Muscle layer of colon (tissue), 2 donors: ENCODE results near the gene ZNF79.

Source experiments
- H3K27ac ChIP-seq: one replicate; pipeline ENCODE4 v1.7.0; 2013; ENCODE audit warnings: low read depth, mild to moderate bottlenecking, low read length, moderate library complexity
- H3K27me3 ChIP-seq, 2 donors: one replicate each; pipeline ENCODE4 v1.7.0; 2013; ENCODE audit warnings: low read length in 2 of 2, mild to moderate bottlenecking in 2 of 2; ENCODE audit not compliant: insufficient read depth in 2 of 2, control insufficient read depth in 1 of 2
- H3K36me3 ChIP-seq: one replicate; pipeline ENCODE4 v1.7.0; 2013; ENCODE audit warnings: mild to moderate bottlenecking, low read length; ENCODE audit not compliant: insufficient read depth
- H3K4me1 ChIP-seq: one replicate; pipeline ENCODE4 v1.7.0; 2013; ENCODE audit warnings: mild to moderate bottlenecking, low read length; ENCODE audit not compliant: insufficient read depth
- H3K4me3 ChIP-seq, 2 donors: one replicate each; pipeline ENCODE4 v1.7.0; 2013; ENCODE audit warnings: low read length in 2 of 2, low read depth in 1 of 2, mild to moderate bottlenecking in 1 of 2, moderate library complexity in 1 of 2
- H3K9ac ChIP-seq: one replicate; pipeline ENCODE4 v1.7.0; 2013; ENCODE audit warnings: low read length
- H3K9me3 ChIP-seq: one replicate; pipeline ENCODE4 v1.7.0; 2013; ENCODE audit warnings: mild to moderate bottlenecking, low read length
- donor health status: abdominal sarcoma.
- donor health status: Adenocarcinoma of cecum.

The ZNF79 gene

GRCh38 chr9:127390563-127390962 is 33.6 kb upstream of the ZNF79 start:
- Histone ChIP-seq H3K9ac (no peak overlapping the region), H3K9me3 (no peaks in the 10 kb centered on the region), H3K27ac (no peak overlapping the region), H3K36me3 (no peaks in the 10 kb centered on the region), H3K4me3 (no peak overlapping the region), H3K4me1 (peaks cover 8% of the 10 kb centered on the region), H3K27me3 (no peaks in the 10 kb centered on the region)

GRCh38 chr9:127392166-127392565 is 32.0 kb upstream of the ZNF79 start:
- Histone ChIP-seq H3K36me3 (no peaks in the 10 kb centered on the region), H3K9me3 (no peaks in the 10 kb centered on the region), H3K4me3 (no peak overlapping the region), H3K9ac (no peak overlapping the region), H3K27ac (no peak overlapping the region), H3K4me1 (peaks cover 12% of the 10 kb centered on the region), H3K27me3 (no peaks in the 10 kb centered on the region)

- peaks cover 11% of the 10 kb centered on the region for H3K4me1 ChIP-seq
- H3K36me3 ChIP-seq, result no peaks in the 10 kb centered on the region
- no peak overlapping the region for H3K27ac ChIP-seq
Observed at GRCh38 chr9:127392976-127393375, 31.2 kb upstream of the ZNF79 start.

GRCh38 chr9:127393645-127394044 is 30.5 kb upstream of the ZNF79 start:
- no peaks in the 10 kb centered on the region for H3K36me3 ChIP-seq
- no peak overlapping the region for H3K9ac ChIP-seq
- no peaks in the 10 kb centered on the region for H3K9me3 ChIP-seq
- H3K27me3 ChIP-seq, result no peaks in the 10 kb centered on the region
- H3K4me1 ChIP-seq, result peaks cover 11% of the 10 kb centered on the region
- H3K4me3 ChIP-seq, result no peak overlapping the region
- no peak overlapping the region for H3K27ac ChIP-seq

More at GRCh38 chr9:127392976-127393375, 31.2 kb upstream of the ZNF79 start:
- Histone ChIP-seq H3K27me3 (no peaks in the 10 kb centered on the region), H3K9ac (no peak overlapping the region), H3K9me3 (no peaks in the 10 kb centered on the region), H3K4me3 (no peak overlapping the region)

GRCh38 chr9:127395497-127396252 is 28.5 kb upstream of the ZNF79 start:
- no peak overlapping the region for H3K27ac ChIP-seq
- H3K36me3 ChIP-seq, result peaks cover 6% of the 10 kb centered on the region
- no peaks in the 10 kb centered on the region for H3K27me3 ChIP-seq
- no peaks in the 10 kb centered on the region for H3K9me3 ChIP-seq
- peaks cover 18% of the 10 kb centered on the region for H3K4me1 ChIP-seq
- peak overlapping the region in 1 of 2 donors; percentile 72 for H3K4me3 ChIP-seq
- H3K9ac ChIP-seq, result peak overlapping the region; percentile 38

- H3K9ac ChIP-seq, result peak overlapping the region; percentile 38
- peak overlapping the region; percentile 51 for H3K27ac ChIP-seq
- peaks cover 13% of the 10 kb centered on the region for H3K36me3 ChIP-seq
- H3K4me1 ChIP-seq, result peaks cover 18% of the 10 kb centered on the region
- no peaks in the 10 kb centered on the region for H3K27me3 ChIP-seq
- no peaks in the 10 kb centered on the region for H3K9me3 ChIP-seq
- H3K4me3 ChIP-seq, result peak overlapping the region; percentile 48 to 72
Observed at GRCh38 chr9:127396253-127396807, 27.9 kb upstream of the ZNF79 start.

GRCh38 chr9:127396808-127397645 is 27.2 kb upstream of the ZNF79 start, which contains the start of gene SLC2A8:
Gene SLC2A8 (plus strand): TSS chr9:127397169. CDS start chr9:127397231, 62 bp downstream.
- Histone ChIP-seq H3K27me3 (no peaks in the 10 kb centered on the region), H3K36me3 (peaks cover 20% of the 10 kb centered on the region), H3K9me3 (no peaks in the 10 kb centered on the region), H3K4me3 (peak within 1 kb of the TSS; percentile 72 to 73), H3K27ac (peak within 1 kb of the TSS; percentile 87), H3K4me1 (peaks cover 18% of the 10 kb centered on the region), H3K9ac (peak within 1 kb of the TSS; percentile 50)

- Histone ChIP-seq H3K27me3 (no peaks in the 10 kb centered on the region), H3K9ac (peak overlapping the region; percentile 50), H3K4me1 (peaks cover 18% of the 10 kb centered on the region), H3K27ac (peak overlapping the region; percentile 87), H3K9me3 (no peaks in the 10 kb centered on the region), H3K4me3 (peak overlapping the region; percentile 65 to 73), H3K36me3 (peaks cover 26% of the 10 kb centered on the region)
Observed at GRCh38 chr9:127397646-127398274, 26.4 kb upstream of the ZNF79 start.

GRCh38 chr9:127398275-127398647 is 25.9 kb upstream of the ZNF79 start:
- Histone ChIP-seq H3K27me3 (no peaks in the 10 kb centered on the region), H3K4me1 (peaks cover 18% of the 10 kb centered on the region), H3K4me3 (peak overlapping the region; percentile 65 to 73), H3K27ac (peak overlapping the region; percentile 87), H3K9me3 (no peaks in the 10 kb centered on the region), H3K36me3 (peaks cover 28% of the 10 kb centered on the region), H3K9ac (peak overlapping the region; percentile 50)

- Histone ChIP-seq H3K4me3 (peak overlapping the region; percentile 65 to 73), H3K36me3 (peaks cover 34% of the 10 kb centered on the region), H3K27ac (peak overlapping the region; percentile 87), H3K27me3 (no peaks in the 10 kb centered on the region), H3K4me1 (peaks cover 18% of the 10 kb centered on the region), H3K9ac (peak overlapping the region; percentile 50), H3K9me3 (no peaks in the 10 kb centered on the region)
Observed at GRCh38 chr9:127398715-127399400, 25.3 kb upstream of the ZNF79 start.
